Neural cell (in vitro differentiated cells): ENCODE measurements around the gene SNRNP200. TPM values are rescaled to one million over a fixed set of nuclear protein-coding genes. Genes with fewer than 3 reads are reported as not detected.

ENCODE experiments used
- H2AFZ ChIP-seq: fragments of 200-600, 300-800 bp; sonication (generic), shearing (Covaris generic); 2 replicates; pipeline ENCODE4 v1.6.0; 2014; ENCODE audit warnings: low read depth, mild to moderate bottlenecking, antibody characterized with exemption, low read length, moderate library complexity
- H3F3A ChIP-seq: fragments of 200-600 bp; shearing (Covaris generic); 2 replicates; pipeline ENCODE4 v1.6.1; 2016; ENCODE audit warnings: mild to moderate bottlenecking, moderate library complexity, mixed read lengths, antibody characterized with exemption, low read length; ENCODE audit not compliant: insufficient read depth, poor library complexity, severe bottlenecking
- H3K27ac ChIP-seq: fragments of 200-600, 300-800 bp; sonication (generic), shearing (Covaris generic); 2 replicates; pipeline ENCODE4 v1.5.1; 2014; ENCODE audit warnings: mild to moderate bottlenecking, low read length, moderate library complexity
- H3K27me3 ChIP-seq: fragments of 300-800, 200-600 bp; sonication (generic), shearing (Covaris generic); 2 replicates; pipeline ENCODE4 v1.6.0; 2014; ENCODE audit warnings: mild to moderate bottlenecking, low read depth, low read length, moderate library complexity; ENCODE audit not compliant: insufficient read depth
- H3K36me3 ChIP-seq: fragments of 300-800, 200-600 bp; sonication (generic), shearing (Covaris generic); 2 replicates; pipeline ENCODE4 v1.5.1; 2014; ENCODE audit warnings: mild to moderate bottlenecking, antibody characterized with exemption, low read length, moderate library complexity; ENCODE audit not compliant: insufficient read depth
- H3K4me2 ChIP-seq: fragments of 300-800, 200-600 bp; sonication (generic), shearing (Covaris generic); 2 replicates; pipeline ENCODE4 v1.6.0; 2014; ENCODE audit warnings: mild to moderate bottlenecking, low read length
- H3K4me3 ChIP-seq: fragments of 300-800, 200-600 bp; sonication (generic), shearing (Covaris generic); 2 replicates; pipeline ENCODE4 v1.5.1; 2014; ENCODE audit warnings: mild to moderate bottlenecking, low read length, moderate library complexity
- H3K79me2 ChIP-seq: fragments of 200-600 bp; shearing (Covaris generic); replicated peaks from 2 replicates; pipeline ENCODE4 v1.6.0; 2014; ENCODE audit warnings: mild to moderate bottlenecking, low read length, moderate library complexity; ENCODE audit not compliant: insufficient read depth
- H3K9ac ChIP-seq: fragments of 300-800, 200-600 bp; sonication (generic), shearing (Covaris generic); 2 replicates; pipeline ENCODE4 v1.6.1; 2016; ENCODE audit warnings: mild to moderate bottlenecking, low read length, mixed read lengths
- H3K9me2 ChIP-seq: fragments of 200-600 bp; shearing (Covaris generic); 2 replicates; pipeline ENCODE4 v1.6.1; 2016; ENCODE audit warnings: mild to moderate bottlenecking, low read length, mixed read lengths; ENCODE audit not compliant: insufficient read depth
- H3K9me3 ChIP-seq: fragments of 200-600, 300-800 bp; sonication (generic), shearing (Covaris generic); 2 replicates; pipeline ENCODE4 v1.6.1; 2016; ENCODE audit warnings: mild to moderate bottlenecking, mixed run types, low read length, moderate library complexity, mixed read lengths
- H4K20me1 ChIP-seq: fragments of 200-600 bp; shearing (Covaris generic); 2 replicates; pipeline ENCODE4 v1.6.1; 2016; ENCODE audit warnings: mild to moderate bottlenecking, mixed run types; ENCODE audit not compliant: insufficient read depth
- EP300 ChIP-seq: fragments of 450-650 bp; conservative IDR thresholded peaks from 2 replicates; pipeline ENCODE4 v1.6.1; 2014; ENCODE audit warnings: antibody characterized with exemption, mild to moderate bottlenecking, moderate library complexity; ENCODE audit not compliant: poor library complexity, severe bottlenecking
- MXI1 ChIP-seq: fragments of 450-650 bp; conservative IDR thresholded peaks from 2 replicates; pipeline ENCODE4 v1.6.1; 2014; ENCODE audit warnings: antibody characterized with exemption, mild to moderate bottlenecking; ENCODE audit not compliant: poor library complexity, severe bottlenecking
- RAD21 ChIP-seq: fragments of 450-650 bp; conservative IDR thresholded peaks from 2 replicates; pipeline ENCODE4 v1.6.1; 2014; ENCODE audit warnings: antibody characterized with exemption, mild to moderate bottlenecking, moderate library complexity
- REST ChIP-seq: IDR thresholded peaks from 2 replicates; pipeline ENCODE4 v1.6.1; 2012; ENCODE audit warnings: borderline replicate concordance
- SMC3 ChIP-seq: fragments of 450-650 bp; conservative IDR thresholded peaks from 2 replicates; pipeline ENCODE4 v1.6.1; 2014; ENCODE audit warnings: antibody characterized with exemption, mild to moderate bottlenecking, moderate library complexity; ENCODE audit not compliant: poor library complexity
- TAF1 ChIP-seq: IDR thresholded peaks from 2 replicates; pipeline ENCODE4 v1.6.1; 2012; ENCODE audit warnings: low read depth
- polyA plus RNA-seq: library from polyadenylated mRNA; depleted of rRNA; stranded (reverse); fragments of >200 nt; gene quantifications from 2 replicates; pipeline ENCODE4 v1.2.3, GENCODE V29; 2014
- TF ChIP-seq, protein P1 (sequence below): fragments of 450-650 bp; IDR thresholded peaks from 2 replicates; pipeline ENCODE4 v1.5.1; 2014; ENCODE audit warnings: antibody characterized with exemption, mild to moderate bottlenecking, moderate library complexity; ENCODE audit not compliant: poor library complexity, severe bottlenecking

Gene SNRNP200
- polyA plus RNA-seq, 1 donor from 2014 or later, result 70.4 TPM

DNA sequence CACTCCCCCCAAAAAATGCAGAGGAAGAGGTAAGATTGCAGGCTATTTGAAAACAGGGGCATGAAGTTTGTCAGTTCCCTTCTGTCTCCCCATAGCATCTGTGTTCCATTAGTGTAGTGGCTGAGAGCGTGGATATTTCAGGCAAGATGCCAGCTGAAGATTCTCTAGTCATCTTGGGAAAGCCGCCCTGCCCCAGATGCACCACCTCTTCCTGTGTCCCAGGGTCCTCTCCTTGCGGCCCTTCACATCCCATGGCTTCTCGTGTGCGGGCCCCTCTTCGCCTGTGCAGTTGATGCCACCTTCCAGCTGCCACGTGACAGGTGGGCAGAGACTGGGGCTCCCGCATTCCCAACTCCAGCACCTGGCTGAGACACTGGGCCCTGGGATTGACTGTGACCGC is 55.7 kb downstream of the SNRNP200 start:
- no peaks in the 10 kb centered on the region for H3K9me3 ChIP-seq
- H3K9ac ChIP-seq, result no peak overlapping the region
- no peak overlapping the region for H3K4me2 ChIP-seq
- no peak overlapping the region for H2AFZ ChIP-seq
- no peaks in the 10 kb centered on the region for H3K9me2 ChIP-seq
- no peak overlapping the region for H3K4me3 ChIP-seq
- no peaks in the 10 kb centered on the region for H4K20me1 ChIP-seq
- H3K79me2 ChIP-seq, result no peaks in the 10 kb centered on the region
- no peaks in the 10 kb centered on the region for H3K27me3 ChIP-seq
- no peaks in the 10 kb centered on the region for H3F3A ChIP-seq
- H3K27ac ChIP-seq, result no peak overlapping the region
- no peak for TF ChIP-seq EP300
- no peak for TF ChIP-seq REST
- TF ChIP-seq, protein P1, sequence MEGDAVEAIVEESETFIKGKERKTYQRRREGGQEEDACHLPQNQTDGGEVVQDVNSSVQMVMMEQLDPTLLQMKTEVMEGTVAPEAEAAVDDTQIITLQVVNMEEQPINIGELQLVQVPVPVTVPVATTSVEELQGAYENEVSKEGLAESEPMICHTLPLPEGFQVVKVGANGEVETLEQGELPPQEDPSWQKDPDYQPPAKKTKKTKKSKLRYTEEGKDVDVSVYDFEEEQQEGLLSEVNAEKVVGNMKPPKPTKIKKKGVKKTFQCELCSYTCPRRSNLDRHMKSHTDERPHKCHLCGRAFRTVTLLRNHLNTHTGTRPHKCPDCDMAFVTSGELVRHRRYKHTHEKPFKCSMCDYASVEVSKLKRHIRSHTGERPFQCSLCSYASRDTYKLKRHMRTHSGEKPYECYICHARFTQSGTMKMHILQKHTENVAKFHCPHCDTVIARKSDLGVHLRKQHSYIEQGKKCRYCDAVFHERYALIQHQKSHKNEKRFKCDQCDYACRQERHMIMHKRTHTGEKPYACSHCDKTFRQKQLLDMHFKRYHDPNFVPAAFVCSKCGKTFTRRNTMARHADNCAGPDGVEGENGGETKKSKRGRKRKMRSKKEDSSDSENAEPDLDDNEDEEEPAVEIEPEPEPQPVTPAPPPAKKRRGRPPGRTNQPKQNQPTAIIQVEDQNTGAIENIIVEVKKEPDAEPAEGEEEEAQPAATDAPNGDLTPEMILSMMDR, result no peak
- TF ChIP-seq TAF1, result no peak
- H3K36me3 ChIP-seq, result no peaks in the 10 kb centered on the region

DNA sequence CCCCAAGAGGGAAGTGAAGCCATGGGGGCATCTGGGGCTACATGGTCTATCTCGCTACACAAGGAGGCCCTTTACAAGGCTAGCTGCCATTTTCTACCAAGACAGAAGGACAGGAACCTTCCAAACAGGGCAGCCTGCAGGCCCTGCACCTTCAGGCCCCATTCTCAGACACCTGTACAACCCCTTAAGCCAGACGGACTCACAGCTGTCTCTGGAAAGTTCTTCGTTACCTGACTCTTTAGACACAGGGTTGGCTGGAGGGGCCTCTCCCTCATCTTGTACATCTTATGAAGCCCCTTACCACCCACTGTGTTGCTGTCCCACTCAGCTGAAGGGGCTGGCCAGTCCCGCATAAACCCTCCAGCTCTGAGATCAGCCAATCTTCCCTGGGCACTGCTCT is 56.7 kb downstream of the SNRNP200 start:
- Histone ChIP-seq H3K9me2 (no peaks in the 10 kb centered on the region), H3K4me2 (no peak overlapping the region), H3F3A (no peaks in the 10 kb centered on the region), H3K27me3 (no peaks in the 10 kb centered on the region), H3K79me2 (no peaks in the 10 kb centered on the region), H3K4me3 (no peak overlapping the region), H3K9ac (no peak overlapping the region), H3K9me3 (no peaks in the 10 kb centered on the region), H4K20me1 (no peaks in the 10 kb centered on the region), H3K27ac (no peak overlapping the region), H3K36me3 (no peaks in the 10 kb centered on the region), H2AFZ (no peak overlapping the region)
- no peak for TF ChIP-seq REST

DNA sequence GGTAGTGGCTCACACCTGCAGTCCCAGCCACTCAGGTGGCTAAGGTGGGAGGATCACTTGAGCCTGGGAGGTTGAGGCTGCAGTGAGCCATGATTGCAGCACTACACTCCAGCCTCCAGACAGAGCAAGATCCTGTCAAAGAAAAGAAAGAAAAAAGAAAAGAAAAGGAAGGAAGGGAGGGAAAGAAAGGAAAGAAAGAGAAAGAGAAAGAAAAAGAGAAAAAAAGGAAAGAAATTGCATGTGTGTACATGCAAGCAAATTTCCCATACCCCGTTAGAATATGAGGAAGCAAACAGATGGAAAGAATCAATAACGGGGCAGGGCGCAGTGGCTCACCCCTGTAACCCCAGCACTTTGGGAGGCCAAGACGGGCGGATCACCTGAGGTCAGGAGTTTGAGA is 57.5 kb downstream of the SNRNP200 start:
- no peak overlapping the region for H2AFZ ChIP-seq
- H3K27ac ChIP-seq, result no peak overlapping the region
- no peak overlapping the region for H3K9ac ChIP-seq
- H3K79me2 ChIP-seq, result no peaks in the 10 kb centered on the region
- no peaks in the 10 kb centered on the region for H3K9me2 ChIP-seq
- no peaks in the 10 kb centered on the region for H4K20me1 ChIP-seq
- H3K9me3 ChIP-seq, result no peaks in the 10 kb centered on the region
- H3F3A ChIP-seq, result no peaks in the 10 kb centered on the region
- H3K36me3 ChIP-seq, result no peaks in the 10 kb centered on the region
- no peak overlapping the region for H3K4me3 ChIP-seq
- no peaks in the 10 kb centered on the region for H3K27me3 ChIP-seq
- H3K4me2 ChIP-seq, result no peak overlapping the region
- TF ChIP-seq, protein P1, result no peak
- TF ChIP-seq MXI1, result no peak
- no peak for TF ChIP-seq RAD21
- TF ChIP-seq TAF1, result no peak
- no peak for TF ChIP-seq REST
- TF ChIP-seq EP300, result no peak
- TF ChIP-seq SMC3, result no peak
